Astrocyte (in vitro differentiated cells and primary cell): ENCODE measurements around the gene MED22. TPM values are rescaled to one million over a fixed set of nuclear protein-coding genes. Genes with fewer than 3 reads are reported as not detected.

Source experiments
- DNase-seq: peaks from one replicate; pipeline ENCODE4 v3.0.0-alpha.2; 2010; ENCODE audit warnings: low read depth
- FAIRE-seq: peaks from 2 replicates; lab custom pipeline; 2011; peaks lifted over from hg19 to GRCh38; lab: Jason Lieb, UNC
- H2AFZ ChIP-seq: 2 replicates; pipeline ENCODE4 v1.6.0; 2012; ENCODE audit warnings: low read depth, low read length, inconsistent platforms
- H3K27ac ChIP-seq: 2 replicates; pipeline ENCODE4 v1.5.1; 2011; ENCODE audit warnings: low read depth, low read length, inconsistent platforms
- H3K27me3 ChIP-seq: 2 replicates; pipeline ENCODE4 v1.6.0; 2011; ENCODE audit warnings: low read length, inconsistent platforms; ENCODE audit not compliant: insufficient read depth
- H3K36me3 ChIP-seq: 2 replicates; pipeline ENCODE4 v1.5.1; 2011; ENCODE audit warnings: low read length, inconsistent platforms; ENCODE audit not compliant: insufficient read depth
- H3K4me1 ChIP-seq: 2 replicates; pipeline ENCODE4 v1.5.1; 2011; ENCODE audit warnings: low read length, inconsistent platforms; ENCODE audit not compliant: insufficient read depth
- H3K4me2 ChIP-seq: 2 replicates; pipeline ENCODE4 v1.6.0; 2012; ENCODE audit warnings: low read length, inconsistent platforms
- H3K4me3 ChIP-seq: 2 replicates; pipeline ENCODE4 v1.5.1; 2011; ENCODE audit warnings: low read depth, mild to moderate bottlenecking, low read length, inconsistent platforms; ENCODE audit not compliant: insufficient read depth
- H3K79me2 ChIP-seq: 2 replicates; pipeline ENCODE4 v1.6.0; 2012; ENCODE audit warnings: mild to moderate bottlenecking, low read length, inconsistent platforms; ENCODE audit not compliant: insufficient read depth
- H3K9ac ChIP-seq: 2 replicates; pipeline ENCODE4 v1.6.0; 2012; ENCODE audit warnings: mild to moderate bottlenecking, low read length, inconsistent platforms
- H3K9me3 ChIP-seq: 2 replicates; pipeline ENCODE4 v1.5.1; 2012; ENCODE audit warnings: low read depth, mild to moderate bottlenecking, low read length, inconsistent platforms; ENCODE audit not compliant: insufficient read depth
- H4K20me1 ChIP-seq: 2 replicates; pipeline ENCODE4 v1.6.0; 2012; ENCODE audit warnings: low read length, inconsistent platforms; ENCODE audit not compliant: insufficient read depth
- H3K27ac Mint-ChIP-seq: one replicate; pipeline ENCODE4 v1.8.0; 2021; ENCODE audit warnings: mild to moderate bottlenecking, mixed read lengths; ENCODE audit not compliant: unreplicated experiment
- H3K27me3 Mint-ChIP-seq: one replicate; pipeline ENCODE4 v1.8.0; 2021; ENCODE audit warnings: low read depth, mixed read lengths; ENCODE audit not compliant: unreplicated experiment
- H3K36me3 Mint-ChIP-seq: one replicate; pipeline ENCODE4 v1.8.0; 2021; ENCODE audit warnings: low read depth, mixed read lengths; ENCODE audit not compliant: unreplicated experiment
- H3K4me1 Mint-ChIP-seq: one replicate; pipeline ENCODE4 v1.8.0; 2021; ENCODE audit warnings: low read depth, mixed read lengths; ENCODE audit not compliant: unreplicated experiment
- H3K4me3 Mint-ChIP-seq: one replicate; pipeline ENCODE4 v1.8.0; 2021; ENCODE audit warnings: mild to moderate bottlenecking, moderate library complexity, mixed read lengths; ENCODE audit not compliant: unreplicated experiment
- H3K9me3 Mint-ChIP-seq: one replicate; pipeline ENCODE4 v1.8.0; 2021; ENCODE audit warnings: mild to moderate bottlenecking, mixed read lengths; ENCODE audit not compliant: unreplicated experiment
- EZH2 ChIP-seq: IDR thresholded peaks from 2 replicates; pipeline ENCODE4 v1.6.1; 2012; ENCODE audit warnings: mild to moderate bottlenecking, low read length, inconsistent platforms; ENCODE audit not compliant: insufficient read depth
- total RNA-seq: library from RNA; stranded (reverse); gene quantifications from 2 replicates; pipeline ENCODE4 v1.2.1, GENCODE V29; 2021
- TF ChIP-seq, protein P1 (sequence below): IDR thresholded peaks from 2 replicates; pipeline ENCODE4 v1.5.1; 2011; ENCODE audit warnings: low read depth, mild to moderate bottlenecking, inconsistent platforms, low read length, moderate library complexity; ENCODE audit not compliant: insufficient read depth

MED22 gene
- total RNA-seq, 1 donor from 2014 or later = 28.8 TPM

DNA sequence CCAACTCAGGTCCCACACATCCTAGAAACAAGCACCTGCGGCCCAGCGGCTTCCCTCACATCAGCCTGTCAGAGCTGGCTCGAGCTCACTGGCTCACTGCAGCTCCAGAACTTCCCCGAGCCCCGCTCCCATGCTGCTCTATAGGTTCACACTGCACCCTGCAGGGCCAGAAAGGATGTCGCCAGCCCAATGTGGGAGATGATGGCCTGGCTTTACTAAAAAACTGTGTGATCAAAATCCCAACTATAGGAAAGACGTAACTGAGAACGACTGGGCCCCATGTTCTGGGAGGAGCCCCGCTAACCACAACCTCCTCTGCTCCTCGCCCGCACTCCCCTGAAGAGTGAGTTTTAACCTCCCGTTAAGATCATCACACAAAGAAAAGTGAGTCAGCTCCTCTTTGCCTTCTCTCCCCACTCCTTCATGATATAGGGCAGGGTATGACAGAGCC, 23.4 kb upstream of the MED22 start:
- H3K27me3 ChIP-seq = no peaks in the 10 kb centered on the region
- peak overlapping the region; percentile 75 for H3K4me2 ChIP-seq
- no peak overlapping the region for H2AFZ ChIP-seq
- H3K9ac ChIP-seq = peak overlapping the region; percentile 41
- H3K4me3 Mint-ChIP-seq = peak overlapping the region; percentile 75
- H3K27me3 Mint-ChIP-seq = no peaks in the 10 kb centered on the region
- DNase-seq = peak; percentile 31
- H3K36me3 Mint-ChIP-seq = peaks cover 15% of the 10 kb centered on the region
- no peak overlapping the region for H3K4me3 ChIP-seq
- peaks cover 91% of the 10 kb centered on the region for H4K20me1 ChIP-seq
- H3K4me1 Mint-ChIP-seq = peaks cover 48% of the 10 kb centered on the region
- no peak overlapping the region for H3K27ac Mint-ChIP-seq
- no peak for FAIRE-seq
- peaks cover 96% of the 10 kb centered on the region for H3K79me2 ChIP-seq
- peaks cover 41% of the 10 kb centered on the region for H3K4me1 ChIP-seq
- no peak overlapping the region for H3K27ac ChIP-seq
- no peaks in the 10 kb centered on the region for H3K9me3 Mint-ChIP-seq
- no peak for TF ChIP-seq EZH2
- TF ChIP-seq, protein P1, sequence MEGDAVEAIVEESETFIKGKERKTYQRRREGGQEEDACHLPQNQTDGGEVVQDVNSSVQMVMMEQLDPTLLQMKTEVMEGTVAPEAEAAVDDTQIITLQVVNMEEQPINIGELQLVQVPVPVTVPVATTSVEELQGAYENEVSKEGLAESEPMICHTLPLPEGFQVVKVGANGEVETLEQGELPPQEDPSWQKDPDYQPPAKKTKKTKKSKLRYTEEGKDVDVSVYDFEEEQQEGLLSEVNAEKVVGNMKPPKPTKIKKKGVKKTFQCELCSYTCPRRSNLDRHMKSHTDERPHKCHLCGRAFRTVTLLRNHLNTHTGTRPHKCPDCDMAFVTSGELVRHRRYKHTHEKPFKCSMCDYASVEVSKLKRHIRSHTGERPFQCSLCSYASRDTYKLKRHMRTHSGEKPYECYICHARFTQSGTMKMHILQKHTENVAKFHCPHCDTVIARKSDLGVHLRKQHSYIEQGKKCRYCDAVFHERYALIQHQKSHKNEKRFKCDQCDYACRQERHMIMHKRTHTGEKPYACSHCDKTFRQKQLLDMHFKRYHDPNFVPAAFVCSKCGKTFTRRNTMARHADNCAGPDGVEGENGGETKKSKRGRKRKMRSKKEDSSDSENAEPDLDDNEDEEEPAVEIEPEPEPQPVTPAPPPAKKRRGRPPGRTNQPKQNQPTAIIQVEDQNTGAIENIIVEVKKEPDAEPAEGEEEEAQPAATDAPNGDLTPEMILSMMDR = no peak
- peaks cover 34% of the 10 kb centered on the region for H3K36me3 ChIP-seq
- H3K9me3 ChIP-seq = no peaks in the 10 kb centered on the region

DNA sequence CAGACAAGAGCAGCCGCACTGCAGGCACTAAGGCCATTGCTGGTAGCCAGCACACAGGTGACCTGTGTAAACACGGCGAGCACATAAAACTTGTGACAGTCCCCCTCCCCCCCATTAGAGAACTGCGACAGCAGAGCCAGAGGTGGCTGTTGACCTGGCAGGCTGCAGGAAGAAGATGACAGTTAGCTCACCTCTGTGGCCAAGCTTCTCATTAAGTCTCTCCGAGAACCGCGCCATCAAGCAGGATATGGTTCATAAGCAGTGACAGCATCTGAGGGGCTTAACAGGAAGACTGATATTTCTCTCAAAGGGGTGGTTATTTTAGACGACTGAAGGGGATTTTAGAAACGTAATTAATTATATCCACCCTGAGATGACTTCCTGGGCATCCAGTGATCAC, 22.8 kb upstream of the MED22 start:
- H3K4me3 ChIP-seq = no peak overlapping the region
- H3K27ac Mint-ChIP-seq = no peak overlapping the region
- peaks cover 15% of the 10 kb centered on the region for H3K36me3 Mint-ChIP-seq
- no peak overlapping the region for H3K27ac ChIP-seq
- peaks cover 97% of the 10 kb centered on the region for H4K20me1 ChIP-seq
- H3K4me3 Mint-ChIP-seq = peak overlapping the region; percentile 75
- H3K9me3 ChIP-seq = no peaks in the 10 kb centered on the region
- H3K9ac ChIP-seq = peak overlapping the region; percentile 41
- peaks cover 41% of the 10 kb centered on the region for H3K4me1 ChIP-seq
- TF ChIP-seq, protein P1 = no peak
- TF ChIP-seq EZH2 = no peak
- no peaks in the 10 kb centered on the region for H3K9me3 Mint-ChIP-seq
- peaks cover 40% of the 10 kb centered on the region for H3K36me3 ChIP-seq
- peaks cover 48% of the 10 kb centered on the region for H3K4me1 Mint-ChIP-seq
- peak overlapping the region; percentile 75 for H3K4me2 ChIP-seq
- no peaks in the 10 kb centered on the region for H3K27me3 Mint-ChIP-seq
- H2AFZ ChIP-seq = no peak overlapping the region
- DNase-seq (no peak), FAIRE-seq (no peak)
- H3K27me3 ChIP-seq = no peaks in the 10 kb centered on the region
- H3K79me2 ChIP-seq = peaks cover 100% of the 10 kb centered on the region

DNA sequence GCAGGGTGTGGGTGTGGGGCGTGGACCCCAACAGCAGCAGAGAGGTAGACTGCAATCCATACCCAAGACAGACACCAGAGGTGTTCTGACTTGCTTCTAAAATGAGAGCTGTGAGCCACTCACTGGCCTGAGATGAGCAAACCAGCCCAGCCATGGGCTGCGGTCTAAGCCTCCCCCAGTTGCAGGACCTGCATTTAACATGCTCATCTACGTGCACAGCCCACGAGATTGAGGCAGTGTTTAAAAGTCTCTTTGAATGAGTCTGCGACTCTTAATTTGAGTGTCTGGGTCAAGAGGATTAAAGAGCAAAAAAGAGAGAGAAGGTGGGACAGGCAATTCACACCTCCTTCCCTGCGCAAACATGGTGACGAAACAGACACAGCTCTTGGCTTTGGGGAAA, 22.0 kb upstream of the MED22 start:
- H3K36me3 Mint-ChIP-seq = peaks cover 17% of the 10 kb centered on the region
- no peak for DNase-seq

More for the DNA sequence above, 22.0 kb upstream of the MED22 start:
- H3K9me3 ChIP-seq = no peaks in the 10 kb centered on the region
- Mint-ChIP-seq H3K27ac (no peak overlapping the region), H3K27me3 (no peaks in the 10 kb centered on the region), H3K4me3 (peak overlapping the region; percentile 17), H3K4me1 (peaks cover 51% of the 10 kb centered on the region), H3K9me3 (no peaks in the 10 kb centered on the region)
- no peak overlapping the region for H3K4me3 ChIP-seq
- TF ChIP-seq, protein P1 = no peak
- TF ChIP-seq EZH2 = no peak
- no peak overlapping the region for H2AFZ ChIP-seq
- peaks cover 41% of the 10 kb centered on the region for H3K4me1 ChIP-seq
- no peak overlapping the region for H3K4me2 ChIP-seq
- H3K27me3 ChIP-seq = no peaks in the 10 kb centered on the region
- no peak for FAIRE-seq
- no peak overlapping the region for H3K27ac ChIP-seq
- no peak overlapping the region for H3K9ac ChIP-seq
- H4K20me1 ChIP-seq = peaks cover 100% of the 10 kb centered on the region
- peaks cover 100% of the 10 kb centered on the region for H3K79me2 ChIP-seq
- peaks cover 44% of the 10 kb centered on the region for H3K36me3 ChIP-seq
